OCI-LY1 (cell line): Measurements from ENCODE around the gene ZNF653.

Experiments used
- H2AFZ ChIP-seq: fragments of 200-600 bp; sonication (generic), shearing (Covaris generic); 2 replicates; pipeline ENCODE4 v1.6.0; 2014; ENCODE audit warnings: antibody characterized with exemption, mild to moderate bottlenecking, low read length
- H3F3A ChIP-seq: fragments of 200-600 bp; sonication (generic), shearing (Covaris generic); 2 replicates; pipeline ENCODE4 v1.6.0; 2014; ENCODE audit warnings: mild to moderate bottlenecking, antibody characterized with exemption, low read length, moderate library complexity; ENCODE audit not compliant: insufficient read depth
- H3K27ac ChIP-seq: fragments of 200-600 bp; sonication (generic); 2 replicates; pipeline ENCODE4 v1.5.1; 2014; ENCODE audit warnings: low read length, mixed run types, mild to moderate bottlenecking, low read depth; ENCODE audit not compliant: poor library complexity, severe bottlenecking
- H3K27me3 ChIP-seq: fragments of 200-600 bp; sonication (generic); 2 replicates; pipeline ENCODE4 v1.6.0; 2014; ENCODE audit warnings: antibody characterized with exemption, mild to moderate bottlenecking, low read length, moderate library complexity; ENCODE audit not compliant: insufficient read depth
- H3K36me3 ChIP-seq: fragments of 200-600 bp; sonication (generic); 2 replicates; pipeline ENCODE4 v1.6.1; 2014; ENCODE audit warnings: mild to moderate bottlenecking, antibody characterized with exemption, low read length, moderate library complexity, mixed read lengths; ENCODE audit not compliant: insufficient read depth
- H3K4me1 ChIP-seq: fragments of 200-600 bp; sonication (generic); 2 replicates; pipeline ENCODE4 v1.5.1; 2014; ENCODE audit warnings: mild to moderate bottlenecking, low read length, moderate library complexity; ENCODE audit not compliant: insufficient read depth, severe bottlenecking
- H3K4me2 ChIP-seq: fragments of 200-600 bp; sonication (generic), shearing (Covaris generic); 2 replicates; pipeline ENCODE4 v1.6.1; 2014; ENCODE audit warnings: low read length
- H3K4me3 ChIP-seq: fragments of 200-600 bp; sonication (generic); 2 replicates; pipeline ENCODE4 v1.5.1; 2014; ENCODE audit warnings: low read length, low read depth, mild to moderate bottlenecking, mixed read lengths; ENCODE audit not compliant: poor library complexity, severe bottlenecking
- H3K79me2 ChIP-seq: fragments of 200-600 bp; shearing (Covaris generic); 2 replicates; pipeline ENCODE4 v1.6.1; 2016; ENCODE audit warnings: mixed run types, low read length, mixed read lengths; ENCODE audit not compliant: insufficient read depth
- H3K9ac ChIP-seq: fragments of 200-600 bp; sonication (generic), shearing (Covaris generic); 2 replicates; pipeline ENCODE4 v1.6.1; 2014; ENCODE audit warnings: mild to moderate bottlenecking, low read length, mixed read lengths
- H3K9me2 ChIP-seq: fragments of 200-600 bp; sonication (generic), shearing (Covaris generic); 2 replicates; pipeline ENCODE4 v1.6.1; 2014; ENCODE audit warnings: low read depth, mild to moderate bottlenecking, low read length, mixed read lengths
- H3K9me3 ChIP-seq: fragments of 200-600 bp; shearing (Covaris generic); 2 replicates; pipeline ENCODE4 v1.6.1; 2014; ENCODE audit warnings: low read length, mixed read lengths
- H4K20me1 ChIP-seq: fragments of 200-600 bp; sonication (generic), shearing (Covaris generic); 2 replicates; pipeline ENCODE4 v1.6.0; 2016; ENCODE audit warnings: mild to moderate bottlenecking, low read length; ENCODE audit not compliant: insufficient read depth
- CTCF ChIP-seq: fragments of 200-600 bp; sonication (generic), shearing (Covaris generic); IDR thresholded peaks from 2 replicates; pipeline ENCODE4 v1.5.1; 2017; ENCODE audit warnings: mild to moderate bottlenecking, antibody characterized with exemption, low read length, moderate library complexity, mixed read lengths
- EZH2 ChIP-seq: fragments of 200-600 bp; sonication (generic), shearing (Covaris generic); IDR thresholded peaks from 2 replicates; pipeline ENCODE4 v1.8.0; 2017; ENCODE audit warnings: borderline replicate concordance, mixed run types, mild to moderate bottlenecking, antibody characterized with exemption, low read length, moderate library complexity, mixed read lengths

The ZNF653 gene

GRCh38 chr19:11452620-11453310, 52.9 kb downstream of the ZNF653 start:
- H4K20me1 ChIP-seq = no peaks in the 10 kb centered on the region
- peaks cover 28% of the 10 kb centered on the region for H3K36me3 ChIP-seq
- 0 out of 2 replicates have a peak, but pooled peaks cover 4% of the 10 kb centered on the region for H3K27me3 ChIP-seq
- H3K9me3 ChIP-seq = no peaks in the 10 kb centered on the region
- H3K4me1 ChIP-seq = peaks cover 14% of the 10 kb centered on the region
- H2AFZ ChIP-seq = no peak overlapping the region
- no peaks in the 10 kb centered on the region for H3F3A ChIP-seq
- TF ChIP-seq CTCF (peak; percentile 55), EZH2 (no peak)
- H3K9me2 ChIP-seq = no peaks in the 10 kb centered on the region
- no peak overlapping the region for H3K4me2 ChIP-seq
- no peak overlapping the region for H3K27ac ChIP-seq
- H3K79me2 ChIP-seq = no peaks in the 10 kb centered on the region
- no peak overlapping the region for H3K4me3 ChIP-seq
- no peak overlapping the region for H3K9ac ChIP-seq

GRCh38 chr19:11451871-11452619, 53.6 kb downstream of the ZNF653 start:
- no peak overlapping the region for H3K4me2 ChIP-seq
- no peak for TF ChIP-seq EZH2
- TF ChIP-seq CTCF = no peak

GRCh38 chr19:11451327-11451870, 54.2 kb downstream of the ZNF653 start:
- no peaks in the 10 kb centered on the region for H4K20me1 ChIP-seq
- no peaks in the 10 kb centered on the region for H3K9me3 ChIP-seq
- no peak overlapping the region for H3K27ac ChIP-seq
- H2AFZ ChIP-seq = no peak overlapping the region
- H3K79me2 ChIP-seq = no peaks in the 10 kb centered on the region
- H3K9ac ChIP-seq = no peak overlapping the region
- H3K4me2 ChIP-seq = no peak overlapping the region
- no peaks in the 10 kb centered on the region for H3K27me3 ChIP-seq
- H3K4me1 ChIP-seq = peaks cover 14% of the 10 kb centered on the region
- TF ChIP-seq CTCF = no peak
- no peak for TF ChIP-seq EZH2
- no peak overlapping the region for H3K4me3 ChIP-seq
- no peaks in the 10 kb centered on the region for H3K9me2 ChIP-seq
- no peaks in the 10 kb centered on the region for H3F3A ChIP-seq
- peaks cover 38% of the 10 kb centered on the region for H3K36me3 ChIP-seq

More at GRCh38 chr19:11451871-11452619, 53.6 kb downstream of the ZNF653 start:
- Histone ChIP-seq H3K9me2 (no peaks in the 10 kb centered on the region), H3K9ac (no peak overlapping the region), H3K4me3 (no peak overlapping the region), H3K4me1 (peaks cover 14% of the 10 kb centered on the region), H3K9me3 (no peaks in the 10 kb centered on the region), H3K27ac (no peak overlapping the region), H3K36me3 (peaks cover 35% of the 10 kb centered on the region), H3K27me3 (no peaks in the 10 kb centered on the region), H4K20me1 (no peaks in the 10 kb centered on the region), H2AFZ (no peak overlapping the region), H3K79me2 (no peaks in the 10 kb centered on the region), H3F3A (no peaks in the 10 kb centered on the region)
